GM23248 (cell line): ENCODE measurements around the gene PTPRF. TPM values are rescaled to one million over a fixed set of nuclear protein-coding genes. Genes with fewer than 3 reads are reported as not detected.

ENCODE experiments used
- DNase-seq: peaks from one replicate; pipeline ENCODE4 v3.0.0-alpha.2; 2015
- H2AFZ ChIP-seq: fragments of 200-600 bp; sonication (generic); 2 replicates; pipeline ENCODE4 v1.6.1; 2016; ENCODE audit warnings: antibody characterized with exemption
- H3F3A ChIP-seq: fragments of 200-600 bp; sonication (generic); 2 replicates; pipeline ENCODE4 v1.6.1; 2016; ENCODE audit warnings: mild to moderate bottlenecking, antibody characterized with exemption, mixed run types; ENCODE audit not compliant: insufficient read depth
- H3K27ac ChIP-seq: fragments of 200-600 bp; sonication (generic); 2 replicates; pipeline ENCODE4 v1.5.1; 2016; ENCODE audit warnings: mild to moderate bottlenecking
- H3K27me3 ChIP-seq: fragments of 200-600 bp; sonication (generic); replicated peaks from 2 replicates; pipeline ENCODE4 v1.6.1; 2016; ENCODE audit warnings: mild to moderate bottlenecking; ENCODE audit not compliant: insufficient read depth
- H3K36me3 ChIP-seq: fragments of 200-600 bp; sonication (generic); 2 replicates; pipeline ENCODE4 v1.6.1; 2016; ENCODE audit warnings: low read depth, mild to moderate bottlenecking
- H3K4me1 ChIP-seq: fragments of 200-600 bp; sonication (generic); 2 replicates; pipeline ENCODE4 v1.6.1; 2016; ENCODE audit warnings: mild to moderate bottlenecking; ENCODE audit not compliant: insufficient read depth
- H3K4me2 ChIP-seq: fragments of 200-600 bp; sonication (generic); one replicate; pipeline ENCODE4 v1.6.1; 2016; ENCODE audit warnings: mild to moderate bottlenecking; ENCODE audit not compliant: unreplicated experiment
- H3K4me3 ChIP-seq: fragments of 200-600 bp; sonication (generic); 2 replicates; pipeline ENCODE4 v1.5.1; 2016; ENCODE audit warnings: mild to moderate bottlenecking
- H3K79me2 ChIP-seq: fragments of 200-600 bp; sonication (generic); 2 replicates; pipeline ENCODE4 v1.6.1; 2016; ENCODE audit warnings: mild to moderate bottlenecking; ENCODE audit not compliant: insufficient read depth
- H3K9ac ChIP-seq: fragments of 200-600 bp; sonication (generic); 2 replicates; pipeline ENCODE4 v1.6.1; 2016; ENCODE audit warnings: mild to moderate bottlenecking
- H3K9me2 ChIP-seq: fragments of 200-600 bp; sonication (generic); 2 replicates; pipeline ENCODE4 v1.6.1; 2016; ENCODE audit warnings: mixed run types, mild to moderate bottlenecking, moderate library complexity; ENCODE audit not compliant: insufficient read depth
- H3K9me3 ChIP-seq: fragments of 200-600 bp; sonication (generic); one replicate; pipeline ENCODE4 v1.6.1; 2017; ENCODE audit warnings: low read depth
- H4K20me1 ChIP-seq: fragments of 200-600 bp; sonication (generic); 2 replicates; pipeline ENCODE4 v1.6.0; 2016; ENCODE audit not compliant: insufficient read depth
- EZH2 ChIP-seq: fragments of 200-600 bp; sonication (generic); IDR thresholded peaks from 2 replicates; pipeline ENCODE4 v1.6.1; 2018; ENCODE audit warnings: antibody characterized with exemption, mild to moderate bottlenecking; ENCODE audit not compliant: insufficient read depth, poor library complexity, severe bottlenecking
- EZH2phosphoT487 ChIP-seq: fragments of 200-600 bp; sonication (generic); IDR thresholded peaks from 2 replicates; pipeline ENCODE4 v1.6.1; 2018; ENCODE audit warnings: antibody characterized with exemption, moderate library complexity, mild to moderate bottlenecking, low read depth; ENCODE audit not compliant: insufficient read depth
- whole genome bisulfite sequencing, 2 experiments: methylation state at CpG; one replicate each; pipeline ENCODE4 v1.1.6; 2015 to 2017; ENCODE audit warnings: low lambda C conversion rate in 2 of 2, low coverage in 1 of 2; ENCODE audit errors: missing lambda C conversion rate in 2 of 2; 5-methylcytosine and 5-hydroxymethylcytosine counted together
- in situ Hi-C: fragments of 300-500 bp; cut with MboI; formaldehyde crosslinking; loops from 2 replicates; pipeline ENCODE4 v1.15.0; 2020
- polyA plus RNA-seq: library from polyadenylated mRNA; unstranded; fragments of >200 nt; fragmentation: Nextera tagmentation; extraction: Ambion mirVana; gene quantifications from 2 replicates; pipeline ENCODE4 v1.2.1, GENCODE V29; 2016
- total RNA-seq: library from RNA; depleted of rRNA; stranded (reverse); fragments of >200 nt; shearing (Covaris generic); gene quantifications from 2 replicates; pipeline ENCODE4 v1.2.3, GENCODE V29; 2014

PTPRF gene
- total and polyA plus RNA-seq, 2 experiments from 2014 or later: 14.0 to 15.0 TPM

GRCh38 chr1:43597721-43598120, 67.0 kb downstream of the PTPRF start:
- Histone ChIP-seq H4K20me1 (no peaks in the 10 kb centered on the region), H3K9ac (no peak overlapping the region), H3K9me3 (no peaks in the 10 kb centered on the region), H3K27me3 (no peaks in the 10 kb centered on the region), H3K4me3 (no peak overlapping the region), H2AFZ (no peak overlapping the region), H3F3A (no peaks in the 10 kb centered on the region), H3K36me3 (no peaks in the 10 kb centered on the region), H3K9me2 (no peaks in the 10 kb centered on the region), H3K4me2 (no peak overlapping the region), H3K4me1 (no peaks in the 10 kb centered on the region), H3K79me2 (no peaks in the 10 kb centered on the region), H3K27ac (no peak overlapping the region)
- TF ChIP-seq EZH2 (no peak), EZH2phosphoT487 (no peak)
- DNase-seq: no peak
- in situ Hi-C loops: no loop called here
- WGBS, 2 experiments: 93 to 94% methylated on average over 20 to 31 of the region's 31 CpGs

DNA sequence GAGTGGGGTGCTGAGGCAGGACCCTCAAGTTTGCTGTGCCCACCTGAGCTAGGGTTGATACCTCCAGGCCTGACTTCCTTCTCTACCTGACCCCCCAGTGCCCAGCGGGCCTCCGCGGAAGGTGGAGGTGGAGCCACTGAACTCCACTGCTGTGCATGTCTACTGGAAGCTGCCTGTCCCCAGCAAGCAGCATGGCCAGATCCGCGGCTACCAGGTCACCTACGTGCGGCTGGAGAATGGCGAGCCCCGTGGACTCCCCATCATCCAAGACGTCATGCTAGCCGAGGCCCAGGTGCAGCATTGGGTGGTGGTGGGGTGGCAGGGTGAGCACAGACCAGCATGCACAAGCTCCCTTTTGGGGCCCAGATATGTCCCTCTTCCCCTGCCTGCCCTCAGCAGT, 67.9 kb downstream of the PTPRF start:
- no peaks in the 10 kb centered on the region for H3K4me1 ChIP-seq
- no peak overlapping the region for H3K27ac ChIP-seq
- H3K9me2 ChIP-seq: no peaks in the 10 kb centered on the region
- H3K27me3 ChIP-seq: no peaks in the 10 kb centered on the region
- no peak overlapping the region for H3K9ac ChIP-seq
- H2AFZ ChIP-seq: no peak overlapping the region
- TF ChIP-seq EZH2 (no peak), EZH2phosphoT487 (no peak)
- H3K9me3 ChIP-seq: no peaks in the 10 kb centered on the region
- no peak overlapping the region for H3K4me2 ChIP-seq
- no peak for DNase-seq
- no peaks in the 10 kb centered on the region for H3F3A ChIP-seq
- no peak overlapping the region for H3K4me3 ChIP-seq
- in situ Hi-C loops: no loop called here
- H4K20me1 ChIP-seq: no peaks in the 10 kb centered on the region
- 91 to 94% methylated on average over 11 of the region's 11 CpGs for WGBS, 2 experiments
- H3K79me2 ChIP-seq: no peaks in the 10 kb centered on the region
- H3K36me3 ChIP-seq: no peaks in the 10 kb centered on the region

DNA sequence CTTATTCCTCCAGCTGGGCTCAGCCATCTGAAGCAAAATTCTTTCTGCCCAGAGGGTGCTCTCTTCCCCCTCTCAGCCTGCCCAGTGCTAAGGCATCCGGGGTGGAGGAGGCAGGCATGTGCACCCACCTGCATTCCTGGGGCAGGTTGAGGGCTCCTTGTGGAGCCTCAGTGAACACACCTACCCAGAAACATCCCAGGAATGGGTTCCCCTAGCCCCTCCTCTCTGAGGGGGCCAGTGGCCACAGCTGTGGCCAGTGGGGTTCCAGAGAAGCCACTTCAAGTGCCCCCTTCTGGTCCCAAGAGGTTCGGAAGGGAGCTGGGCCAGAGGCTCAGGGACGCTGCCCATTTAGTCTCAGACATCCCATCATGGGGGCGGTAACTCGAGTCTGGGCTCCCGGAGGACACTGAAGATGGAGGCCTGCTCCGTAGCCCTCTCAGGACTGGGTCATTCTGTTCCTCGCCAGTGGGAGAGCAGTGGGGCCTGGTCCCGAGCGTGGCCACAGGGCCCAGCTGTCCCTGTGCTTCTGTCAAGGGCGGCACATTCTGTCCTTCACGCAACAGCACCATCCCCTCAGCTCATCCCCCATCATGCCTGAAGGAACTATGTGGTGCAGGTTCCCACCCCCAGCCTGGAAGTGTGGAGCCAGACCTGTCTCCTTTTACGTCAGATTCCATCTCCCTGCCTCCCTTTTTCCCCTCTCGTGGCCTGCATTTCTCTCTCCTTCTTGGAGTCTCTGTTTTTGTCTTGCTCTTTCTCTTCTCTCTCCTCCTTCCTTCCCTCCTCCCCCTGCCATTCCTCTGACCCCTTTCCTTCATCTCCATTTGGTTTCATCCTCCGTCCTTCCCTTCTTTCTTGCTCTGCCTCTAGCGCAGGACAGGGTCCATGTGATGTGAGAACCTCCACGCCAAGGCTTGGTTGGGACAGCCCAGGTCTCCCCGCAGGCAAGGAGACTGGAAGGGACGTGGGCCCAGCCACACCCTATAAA, 69.6 kb downstream of the PTPRF start:
- H3K4me1 ChIP-seq: no peaks in the 10 kb centered on the region
- no peaks in the 10 kb centered on the region for H3K27me3 ChIP-seq
- H3K79me2 ChIP-seq: no peaks in the 10 kb centered on the region
- no peaks in the 10 kb centered on the region for H4K20me1 ChIP-seq
- WGBS, 2 experiments: 83 to 85% methylated on average over 19 of the region's 19 CpGs
- no peaks in the 10 kb centered on the region for H3K9me2 ChIP-seq
- DNase-seq: no peak
- no peak overlapping the region for H3K4me2 ChIP-seq
- no peak overlapping the region for H2AFZ ChIP-seq
- no peaks in the 10 kb centered on the region for H3F3A ChIP-seq
- H3K36me3 ChIP-seq: no peaks in the 10 kb centered on the region
- TF ChIP-seq EZH2phosphoT487 (no peak), EZH2 (no peak)
- H3K9ac ChIP-seq: no peak overlapping the region
- in situ Hi-C loops: no loop called here
- H3K27ac ChIP-seq: no peak overlapping the region
- no peaks in the 10 kb centered on the region for H3K9me3 ChIP-seq
- H3K4me3 ChIP-seq: no peak overlapping the region

DNA sequence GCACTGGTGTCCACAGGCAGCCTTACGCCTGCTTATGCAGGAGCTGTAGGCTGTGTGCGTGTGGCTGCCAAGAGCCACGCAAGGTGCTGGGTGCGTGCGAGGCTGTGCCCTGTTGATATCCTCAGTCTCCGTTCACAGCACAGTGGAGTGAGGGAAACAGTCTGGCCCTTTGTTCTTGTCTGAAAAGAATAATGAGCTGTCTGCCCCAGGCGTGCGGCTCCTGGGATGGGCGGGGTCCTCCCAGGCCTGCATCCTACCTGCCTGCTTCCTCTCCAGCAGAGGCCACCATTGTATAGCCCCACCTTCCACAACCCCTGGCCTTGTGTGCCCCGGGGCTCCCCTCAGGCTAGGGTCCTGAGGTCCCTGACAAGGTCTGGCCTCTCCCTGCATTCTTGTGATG, 72.3 kb downstream of the PTPRF start:
- in situ Hi-C loops: no loop called here
- Histone ChIP-seq H3K27me3 (no peaks in the 10 kb centered on the region), H3K9ac (no peak overlapping the region), H3K27ac (no peak overlapping the region), H3K4me1 (no peaks in the 10 kb centered on the region), H3K9me3 (no peaks in the 10 kb centered on the region), H3K9me2 (no peaks in the 10 kb centered on the region), H4K20me1 (no peaks in the 10 kb centered on the region), H3K4me3 (no peak overlapping the region), H2AFZ (no peak overlapping the region), H3K79me2 (no peaks in the 10 kb centered on the region), H3K36me3 (no peaks in the 10 kb centered on the region), H3K4me2 (no peak overlapping the region), H3F3A (no peaks in the 10 kb centered on the region)
- TF ChIP-seq EZH2phosphoT487: no peak
- no peak for TF ChIP-seq EZH2
- WGBS, 2 experiments: 82 to 84% methylated on average over 10 of the region's 10 CpGs
- DNase-seq: no peak
